Measurements from ENCODE around the gene CEP112.

DNA sequence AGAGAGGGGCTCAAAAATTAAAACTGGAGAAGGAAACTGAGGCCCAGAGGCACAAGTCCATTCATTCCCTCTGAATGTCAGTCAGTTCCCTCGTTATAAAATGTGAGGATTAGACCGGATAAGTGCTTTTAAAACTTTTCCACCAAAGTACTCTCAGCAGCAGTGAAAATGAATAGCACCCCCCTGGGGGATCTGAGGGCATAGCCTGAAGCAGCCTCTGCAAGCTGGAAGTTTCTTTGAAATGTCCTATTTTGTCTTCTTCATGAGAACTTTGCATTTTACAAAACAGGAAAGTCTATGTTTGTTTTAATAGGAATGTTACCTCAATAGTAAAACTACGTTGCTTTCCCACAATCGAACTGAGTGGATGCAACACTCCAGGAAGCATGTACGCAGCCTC, 273.0 kb downstream of the CEP112 start:
- no peak for TF ChIP-seq EZH2 (IDR thresholded peaks at IDR 0.05; ENCODE audit: low read length)
- TF ChIP-seq, protein P1, sequence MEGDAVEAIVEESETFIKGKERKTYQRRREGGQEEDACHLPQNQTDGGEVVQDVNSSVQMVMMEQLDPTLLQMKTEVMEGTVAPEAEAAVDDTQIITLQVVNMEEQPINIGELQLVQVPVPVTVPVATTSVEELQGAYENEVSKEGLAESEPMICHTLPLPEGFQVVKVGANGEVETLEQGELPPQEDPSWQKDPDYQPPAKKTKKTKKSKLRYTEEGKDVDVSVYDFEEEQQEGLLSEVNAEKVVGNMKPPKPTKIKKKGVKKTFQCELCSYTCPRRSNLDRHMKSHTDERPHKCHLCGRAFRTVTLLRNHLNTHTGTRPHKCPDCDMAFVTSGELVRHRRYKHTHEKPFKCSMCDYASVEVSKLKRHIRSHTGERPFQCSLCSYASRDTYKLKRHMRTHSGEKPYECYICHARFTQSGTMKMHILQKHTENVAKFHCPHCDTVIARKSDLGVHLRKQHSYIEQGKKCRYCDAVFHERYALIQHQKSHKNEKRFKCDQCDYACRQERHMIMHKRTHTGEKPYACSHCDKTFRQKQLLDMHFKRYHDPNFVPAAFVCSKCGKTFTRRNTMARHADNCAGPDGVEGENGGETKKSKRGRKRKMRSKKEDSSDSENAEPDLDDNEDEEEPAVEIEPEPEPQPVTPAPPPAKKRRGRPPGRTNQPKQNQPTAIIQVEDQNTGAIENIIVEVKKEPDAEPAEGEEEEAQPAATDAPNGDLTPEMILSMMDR (optimal IDR thresholded peaks at IDR 0.05 in 1 of 3, IDR thresholded peaks at IDR 0.05 in 1 of 3, conservative IDR thresholded peaks at IDR 0.05 in 1 of 3; ENCODE audit: extremely low read depth in 1 of 3, insufficient read depth in 2 of 3, low read length in 3 of 3): no peak

All from keratinocyte (primary cell).